HEK293 (cell line): ENCODE results near the gene FADS6.

Experiments
- CTCF ChIA-PET: fragments of 350-600 bp; formaldehyde crosslinking; extraction: SDS; loops from one replicate; lab custom pipeline; 2021; ENCODE audit warnings: antibody characterized with exemption; lab: Yijun Ruan, JAX
- POLR2A ChIA-PET: fragments of 300-600 bp; formaldehyde crosslinking; extraction: SDS; loops from one replicate; lab custom pipeline; 2020; ENCODE audit warnings: antibody characterized with exemption, inconsistent platforms; lab: Yijun Ruan, JAX
- H3K27ac ChIP-seq: fragments of 200-500 bp; sonication (Bioruptor generic); 2 replicates; pipeline ENCODE4 v1.5.1; 2014; ENCODE audit warnings: low read depth, low read length, control low read depth, inconsistent platforms; ENCODE audit errors: extremely low read depth
- H3K36me3 ChIP-seq, 2 experiments: fragments of 200-500 bp in 1 of 2; sonication (Bioruptor generic) in 1 of 2; 1 replicate in 1 of 2; 2 replicates in 1 of 2; pipeline ENCODE4 v1.5.1; 2014 to 2017; ENCODE audit warnings: inconsistent platforms in 2 of 2, low read length in 2 of 2; ENCODE audit not compliant: control insufficient read depth in 2 of 2, insufficient read depth in 1 of 2
- H3K4me1 ChIP-seq: fragments of 200-500 bp; sonication (Bioruptor generic); 2 replicates; pipeline ENCODE4 v1.5.1; 2014; ENCODE audit warnings: mild to moderate bottlenecking, low read length, inconsistent platforms; ENCODE audit not compliant: control insufficient read depth, insufficient read depth
- H3K4me3 ChIP-seq: 2 replicates; pipeline ENCODE4 v1.5.1; 2011; ENCODE audit warnings: low read depth, mild to moderate bottlenecking, control low read depth, low read length, moderate library complexity
- H3K9me3 ChIP-seq: fragments of 200-500 bp; sonication (Bioruptor generic); 2 replicates; pipeline ENCODE4 v1.5.1; 2014; ENCODE audit warnings: low read depth, low read length, inconsistent platforms; ENCODE audit not compliant: control insufficient read depth, insufficient read depth
- ATF2 ChIP-seq: fragments of 450-650 bp; formaldehyde crosslinking; IDR thresholded peaks from 2 replicates; pipeline ENCODE4 v1.5.1; 2016; ENCODE audit warnings: missing biosample characterization, missing genetic modification characterization, low read depth
- KLF10 ChIP-seq: fragments of 450-650 bp; IDR thresholded peaks from 2 replicates; pipeline ENCODE4 v1.5.1; 2018; ENCODE audit warnings: missing biosample characterization, mild to moderate bottlenecking, missing genetic modification characterization
- KLF16 ChIP-seq: fragments of 450-650 bp; formaldehyde crosslinking; IDR thresholded peaks from 2 replicates; pipeline ENCODE4 v1.5.1; 2017; ENCODE audit warnings: missing biosample characterization, missing genetic modification characterization
- KLF7 ChIP-seq: fragments of 450-650 bp; formaldehyde crosslinking; IDR thresholded peaks from 2 replicates; pipeline ENCODE4 v1.5.1; 2016; ENCODE audit warnings: missing biosample characterization, missing genetic modification characterization, borderline replicate concordance
- OSR2 ChIP-seq: fragments of 450-650 bp; formaldehyde crosslinking; IDR thresholded peaks from 2 replicates; pipeline ENCODE4 v1.5.1; 2016; ENCODE audit warnings: missing biosample characterization, missing genetic modification characterization
- PRDM10 ChIP-seq: fragments of 450-650 bp; formaldehyde crosslinking; IDR thresholded peaks from 2 replicates; pipeline ENCODE4 v1.5.1; 2016; ENCODE audit warnings: missing biosample characterization, missing genetic modification characterization
- RBAK ChIP-seq: fragments of 450-650 bp; formaldehyde crosslinking; IDR thresholded peaks from 2 replicates; pipeline ENCODE4 v1.5.1; 2016; ENCODE audit warnings: missing biosample characterization, missing genetic modification characterization
- SCRT2 ChIP-seq: fragments of 450-650 bp; formaldehyde crosslinking; IDR thresholded peaks from 2 replicates; pipeline ENCODE4 v1.5.1; 2016; ENCODE audit warnings: missing biosample characterization, missing genetic modification characterization
- YY2 ChIP-seq: fragments of 450-650 bp; formaldehyde crosslinking; IDR thresholded peaks from 2 replicates; pipeline ENCODE4 v1.5.1; 2016; ENCODE audit warnings: missing biosample characterization, missing genetic modification characterization
- ZBTB10 ChIP-seq: fragments of 450-650 bp; formaldehyde crosslinking; IDR thresholded peaks from 2 replicates; pipeline ENCODE4 v1.5.1; 2016; ENCODE audit warnings: missing biosample characterization, missing genetic modification characterization
- ZNF114 ChIP-seq: fragments of 450-650 bp; formaldehyde crosslinking; IDR thresholded peaks from 2 replicates; pipeline ENCODE4 v1.5.0; 2017; ENCODE audit warnings: missing biosample characterization, missing genetic modification characterization
- ZNF138 ChIP-seq: fragments of 450-650 bp; formaldehyde crosslinking; IDR thresholded peaks from 2 replicates; pipeline ENCODE4 v1.5.1; 2016; ENCODE audit warnings: missing biosample characterization, missing genetic modification characterization, borderline replicate concordance
- ZNF140 ChIP-seq: fragments of 450-650 bp; formaldehyde crosslinking; IDR thresholded peaks from 2 replicates; pipeline ENCODE4 v1.5.1; 2016; ENCODE audit warnings: missing biosample characterization, missing genetic modification characterization
- ZNF19 ChIP-seq: fragments of 450-650 bp; formaldehyde crosslinking; IDR thresholded peaks from 2 replicates; pipeline ENCODE4; 2016; ENCODE audit warnings: missing biosample characterization, missing genetic modification characterization, low read depth
- ZNF280C ChIP-seq: fragments of 450-650 bp; formaldehyde crosslinking; IDR thresholded peaks from 2 replicates; pipeline ENCODE4 v1.5.1; 2016; ENCODE audit warnings: missing biosample characterization, missing genetic modification characterization
- ZNF302 ChIP-seq: fragments of 450-650 bp; formaldehyde crosslinking; IDR thresholded peaks from 2 replicates; pipeline ENCODE4 v1.5.1; 2016; ENCODE audit warnings: missing biosample characterization, missing genetic modification characterization, low read depth
- ZNF391 ChIP-seq: fragments of 450-650 bp; formaldehyde crosslinking; IDR thresholded peaks from 2 replicates; pipeline ENCODE4 v1.5.1; 2016; ENCODE audit warnings: low read depth, missing biosample characterization, missing genetic modification characterization, borderline replicate concordance
- ZNF449 ChIP-seq: fragments of 450-650 bp; formaldehyde crosslinking; IDR thresholded peaks from 2 replicates; pipeline ENCODE4 v1.5.1; 2017; ENCODE audit warnings: missing biosample characterization, mild to moderate bottlenecking, missing genetic modification characterization, moderate library complexity
- ZNF600 ChIP-seq: fragments of 450-650 bp; formaldehyde crosslinking; IDR thresholded peaks from 2 replicates; pipeline ENCODE4 v1.5.1; 2016; ENCODE audit warnings: missing biosample characterization, missing genetic modification characterization
- ZNF623 ChIP-seq: fragments of 450-650 bp; formaldehyde crosslinking; IDR thresholded peaks from 2 replicates; pipeline ENCODE4 v1.5.1; 2016; ENCODE audit warnings: missing biosample characterization, missing genetic modification characterization
- ZNF645 ChIP-seq: fragments of 450-650 bp; formaldehyde crosslinking; IDR thresholded peaks from 2 replicates; pipeline ENCODE4; 2016; ENCODE audit warnings: missing biosample characterization, missing genetic modification characterization

The FADS6 gene

GRCh38 chr17:74873037-74873873 is 20.2 kb downstream of the FADS6 start (continued):
- TF ChIP-seq OSR2 (tag by site-specific recombination) (no peak), RBAK (tag by site-specific recombination) (no peak), ZNF600 (tag by site-specific recombination) (no peak), ZNF19 (tag by site-specific recombination) (no peak), ZNF645 (tag by site-specific recombination) (no peak), KLF10 (tag by site-specific recombination) (peak; percentile 99), ZNF302 (no peak), ZBTB10 (tag by site-specific recombination) (no peak), ATF2 (tag by site-specific recombination) (no peak), ZNF140 (no peak)

- H3K4me1 ChIP-seq: peaks cover 10% of the 10 kb centered on the region
- H3K4me3 ChIP-seq: peak within 1 kb of the TSS; percentile 83
- ChIA-PET POLR2A (interaction anchor here (0.5 to 3.3 kb wide), 78 partner anchors 9 to 907 kb away, joined by 3 to 49 read pairs (median 4); partner anchors contain the start of genes CDR2L, GRB2, HID1 and JPT1), CTCF (interaction anchor here (0.6 to 7.4 kb wide), 10 partner anchors 7 to 329 kb away, joined by 3 to 83 read pairs (median 4); partner anchors contain the start of genes CD300H, GRIN2C and OTOP2)
- peak within 1 kb of the TSS; percentile 86 for H3K27ac ChIP-seq
- no peaks in the 10 kb centered on the region for H3K9me3 ChIP-seq
- H3K36me3 ChIP-seq: peaks cover 0 to 34% of the 10 kb centered on the region in 2 experiments; a peak in 1 of 3 replicates
- no peak for TF ChIP-seq PRDM10 (tag by site-specific recombination)
- peak; percentile 56; the same call in 1 of the 2 replicates for TF ChIP-seq YY2 (tag by site-specific recombination)
- TF ChIP-seq ZNF280C: no peak
- peak; percentile 71 for TF ChIP-seq KLF16 (tag by site-specific recombination)
- TF ChIP-seq ZNF391: peak; percentile 76; the same call in 1 of the 2 replicates
- no peak for TF ChIP-seq ZNF114 (tag by site-specific recombination)
- peak; percentile 94 for TF ChIP-seq SCRT2 (tag by site-specific recombination)
- no peak for TF ChIP-seq ZNF623
- TF ChIP-seq KLF7: peak; percentile 64; the same call in 1 of the 2 replicates
- TF ChIP-seq ZNF449 (tag by site-specific recombination): 0 out of 2 replicates have a peak, but pooled peaks have one; percentile 35
- no peak for TF ChIP-seq ZNF138
These were observed 21.0 kb downstream of the FADS6 start, which contains the start of gene FDXR for GRCh38 chr17:74872313-74873036. Gene FDXR, minus strand, starts transcription at chr17:74872994. Its CDS starts 50 bp downstream, at chr17:74872944.
